CD14-positive monocyte (primary cell): ENCODE data around the gene MYO7A. TPM values are rescaled to one million over a fixed set of nuclear protein-coding genes. Genes with fewer than 3 reads are reported as not detected.

Experiments
- DNase-seq, 3 donors: peaks; one replicate each; pipeline ENCODE4 v3.0.0-alpha.2; 2011 to 2022
- H2AFZ ChIP-seq: 2 replicates; pipeline ENCODE4 v1.6.0; 2012; ENCODE audit warnings: mild to moderate bottlenecking, low read depth, low read length, inconsistent platforms; ENCODE audit not compliant: insufficient read depth, poor library complexity, severe bottlenecking
- H3K27ac ChIP-seq, 2 donors: 1 replicate in 1 of 2; 2 replicates in 1 of 2; pipeline ENCODE4 v1.5.1; 2012 to 2013; ENCODE audit warnings: low read length in 2 of 2, control low read depth in 1 of 2, inconsistent platforms in 1 of 2, low read depth in 1 of 2, mild to moderate bottlenecking in 1 of 2
- H3K27me3 ChIP-seq, 2 donors: one replicate each; pipeline versions ENCODE4 v1.6.0 to v1.6.1; 2011 to 2013; ENCODE audit warnings: low read length in 2 of 2; ENCODE audit not compliant: control insufficient read depth in 2 of 2, insufficient read depth in 2 of 2
- H3K36me3 ChIP-seq, 2 donors: replicated peaks in 1 of 2; 1 replicate in 1 of 2; 2 replicates in 1 of 2; pipeline versions ENCODE4 v1.5.1 to v1.6.1; 2012 to 2013; ENCODE audit warnings: low read length in 2 of 2, control low read depth in 1 of 2, inconsistent platforms in 1 of 2, mild to moderate bottlenecking in 1 of 2; ENCODE audit not compliant: insufficient read depth in 2 of 2, control insufficient read depth in 1 of 2
- H3K4me1 ChIP-seq, 2 donors: 1 replicate in 1 of 2; 2 replicates in 1 of 2; pipeline versions ENCODE4 v1.5.1 to v1.6.1; 2012 to 2013; ENCODE audit warnings: low read length in 2 of 2, control low read depth in 1 of 2, inconsistent platforms in 1 of 2, mild to moderate bottlenecking in 1 of 2, moderate library complexity in 1 of 2; ENCODE audit not compliant: insufficient read depth in 2 of 2, control insufficient read depth in 1 of 2
- H3K4me2 ChIP-seq: replicated peaks from 2 replicates; pipeline ENCODE3; 2012; ENCODE audit warnings: low read length, moderate library complexity, mild to moderate bottlenecking; ENCODE audit not compliant: poor library complexity, severe bottlenecking; ENCODE audit errors: extremely low read depth
- H3K4me3 ChIP-seq, 3 experiments: fragments of 200-600 bp in 1 of 3; sonication (generic) in 1 of 3; replicated peaks in 1 of 3; 1 replicate in 2 of 3; 2 replicates in 1 of 3; pipeline ENCODE4 v1.5.1; 2011 to 2013; ENCODE audit warnings: low read length in 3 of 3, mild to moderate bottlenecking in 3 of 3, control low read depth in 2 of 3, low read depth in 2 of 3, inconsistent platforms in 1 of 3, moderate library complexity in 1 of 3
- H3K79me2 ChIP-seq: 2 replicates; pipeline ENCODE4 v1.6.0; 2012; ENCODE audit warnings: mild to moderate bottlenecking, control low read depth, inconsistent platforms, low read length, moderate library complexity; ENCODE audit not compliant: insufficient read depth
- H3K9ac ChIP-seq: 2 replicates; pipeline ENCODE4 v1.6.0; 2017; ENCODE audit warnings: low read length, mild to moderate bottlenecking; ENCODE audit not compliant: insufficient read depth, poor library complexity, severe bottlenecking
- H3K9me3 ChIP-seq, 2 donors: replicated peaks in 1 of 2; 1 replicate in 1 of 2; 2 replicates in 1 of 2; pipeline versions ENCODE4 v1.5.1 to v1.6.1; 2012 to 2013; ENCODE audit warnings: low read length in 2 of 2, control low read depth in 1 of 2; ENCODE audit not compliant: control insufficient read depth in 1 of 2, insufficient read depth in 1 of 2
- H4K20me1 ChIP-seq: 2 replicates; pipeline ENCODE4 v1.6.0; 2012; ENCODE audit warnings: mild to moderate bottlenecking, low read length, control low read depth, moderate library complexity; ENCODE audit not compliant: insufficient read depth
- H3K27ac Mint-ChIP-seq, 7 donors: one replicate each; pipeline ENCODE4 v1.8.0; 2020; ENCODE audit warnings: mild to moderate bottlenecking in 7 of 7, mixed read lengths in 7 of 7, moderate library complexity in 6 of 7, inconsistent platforms in 2 of 7
- H3K27me3 Mint-ChIP-seq, 3 donors: one replicate each; pipeline ENCODE4 v1.8.0; 2021 to 2022; ENCODE audit warnings: low read depth in 3 of 3, mild to moderate bottlenecking in 3 of 3, mixed read lengths in 3 of 3, moderate library complexity in 3 of 3, inconsistent platforms in 1 of 3
- H3K36me3 Mint-ChIP-seq, 2 donors: one replicate each; pipeline ENCODE4 v1.8.0; 2020; ENCODE audit warnings: mixed read lengths in 2 of 2, inconsistent platforms in 1 of 2, mild to moderate bottlenecking in 1 of 2
- H3K4me1 Mint-ChIP-seq: one replicate; pipeline ENCODE4 v1.8.0; 2020; ENCODE audit warnings: mild to moderate bottlenecking, mixed read lengths
- H3K4me3 Mint-ChIP-seq, 2 donors: one replicate each; pipeline ENCODE4 v1.8.0; 2020; ENCODE audit warnings: mild to moderate bottlenecking in 2 of 2, mixed read lengths in 2 of 2, moderate library complexity in 1 of 2
- H3K9me3 Mint-ChIP-seq, 7 donors: one replicate each; pipeline ENCODE4 v1.8.0; 2020 to 2022; ENCODE audit warnings: mixed read lengths in 7 of 7, mild to moderate bottlenecking in 6 of 7, moderate library complexity in 6 of 7, inconsistent platforms in 2 of 7
- CTCF ChIP-seq: fragments of 200-600 bp; IDR thresholded peaks from one replicate; pipeline ENCODE4 v1.8.0; 2022; ENCODE audit warnings: antibody characterized with exemption, mild to moderate bottlenecking
- WGBS: methylation state at CpG from one replicate; pipeline ENCODE4 v1.1.5; 2013; ENCODE audit warnings: missing lambda C conversion rate; ENCODE audit not compliant: insufficient coverage; 5-methylcytosine and 5-hydroxymethylcytosine counted together
- intact Hi-C, 2 donors: fragments of 100-400 bp; cut with micrococcal nuclease; formaldehyde crosslinking; loops; one replicate each; pipeline versions ENCODE4 v1.15.0 to v1.15.1; 2023
- polyA plus RNA-seq, 3 donors: library from polyadenylated mRNA; depleted of rRNA in 1 of 3; unstranded in 2 of 3; stranded (reverse) in 1 of 3; fragments of 300-500 nt in 2 of 3; fragments of >200 nt in 1 of 3; fragmentation: Illumina TruSeq in 2 of 3; gene quantifications; 1 replicate in 2 of 3; 2 replicates in 1 of 3; pipeline ENCODE4 v1.2.3, GENCODE V29; 2012 to 2021

MYO7A gene
- polyA plus RNA-seq, 3 donors: 3.5 to 7.8 (median 3.6) TPM

DNA sequence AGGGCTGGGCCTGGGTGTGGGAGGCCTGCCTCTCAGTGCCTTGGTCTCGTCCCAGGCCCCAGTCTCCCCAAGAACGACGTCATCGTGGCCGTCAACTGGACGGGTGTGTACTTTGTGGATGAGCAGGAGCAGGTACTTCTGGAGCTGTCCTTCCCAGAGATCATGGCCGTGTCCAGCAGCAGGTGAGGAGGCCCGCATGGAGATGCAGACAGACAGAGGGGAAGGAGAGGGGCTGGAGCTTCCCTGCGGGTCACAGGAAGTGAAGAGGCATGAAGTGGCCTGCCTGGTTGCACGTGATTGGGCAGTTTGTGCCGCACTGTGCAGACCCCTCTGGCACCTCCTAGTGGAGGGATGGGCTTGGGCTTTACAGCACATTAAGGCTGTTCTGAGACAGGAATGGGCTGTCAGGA, 70.4 kb downstream of the MYO7A start:
- Histone ChIP-seq H2AFZ (no peak overlapping the region), H3K79me2 (no peaks in the 10 kb centered on the region), H3K4me2 (no peak overlapping the region), H3K27me3 (no peaks in the 10 kb centered on the region), H3K27ac (no peak overlapping the region), H3K9me3 (no peaks in the 10 kb centered on the region), H3K9ac (no peak overlapping the region), H3K36me3 (peaks cover 7 to 16% of the 10 kb centered on the region in 2 donors), H3K4me3 (no peak overlapping the region), H4K20me1 (no peaks in the 10 kb centered on the region), H3K4me1 (no peaks in the 10 kb centered on the region)
- DNase-seq: no peak
- intact Hi-C loops: no loop called here
- Mint-ChIP-seq H3K4me3 (no peak overlapping the region), H3K9me3 (peaks cover 0 to 2% (median 0%) of the 10 kb centered on the region in 7 donors), H3K36me3 (peaks cover 14 to 34% of the 10 kb centered on the region in 2 donors), H3K4me1 (peaks cover 10% of the 10 kb centered on the region), H3K27ac (no peak overlapping the region), H3K27me3 (no peaks in the 10 kb centered on the region)
- WGBS: 74% methylated on average over 11 of the region's 11 CpGs
- TF ChIP-seq CTCF: no peak

DNA sequence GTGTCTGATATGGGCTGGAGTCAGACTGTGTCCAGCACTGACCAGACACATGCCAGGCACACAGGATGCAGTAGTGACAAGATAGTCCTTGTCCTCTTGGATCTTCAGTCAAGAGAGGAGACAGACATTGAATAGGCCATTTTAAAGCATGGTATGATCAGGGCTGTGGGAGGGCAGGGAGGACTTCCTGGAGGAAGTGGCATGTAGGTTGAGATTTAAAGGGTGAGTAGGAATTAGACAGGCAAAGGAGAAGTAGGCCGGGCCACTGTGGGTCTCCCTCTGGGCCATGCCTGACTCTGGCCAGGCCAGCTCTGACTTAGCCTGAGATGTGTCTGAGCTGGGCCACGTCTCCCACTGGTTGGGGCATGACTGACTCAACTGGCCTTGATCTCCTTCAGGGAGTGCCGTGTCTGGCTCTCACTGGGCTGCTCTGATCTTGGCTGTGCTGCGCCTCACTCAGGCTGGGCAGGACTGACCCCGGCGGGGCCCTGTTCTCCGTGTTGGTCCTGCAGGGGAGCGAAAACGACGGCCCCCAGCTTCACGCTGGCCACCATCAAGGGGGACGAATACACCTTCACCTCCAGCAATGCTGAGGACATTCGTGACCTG, 71.2 kb downstream of the MYO7A start:
- DNase-seq: no peak
- Histone ChIP-seq H3K36me3 (peaks cover 7 to 13% of the 10 kb centered on the region in 2 donors), H3K27ac (no peak overlapping the region), H3K4me3 (no peak overlapping the region), H3K27me3 (no peaks in the 10 kb centered on the region), H3K9me3 (no peaks in the 10 kb centered on the region), H4K20me1 (no peaks in the 10 kb centered on the region), H3K79me2 (no peaks in the 10 kb centered on the region), H2AFZ (no peak overlapping the region), H3K9ac (no peak overlapping the region), H3K4me2 (no peak overlapping the region), H3K4me1 (no peaks in the 10 kb centered on the region)
- peaks cover 14 to 34% of the 10 kb centered on the region in 2 donors for H3K36me3 Mint-ChIP-seq
- no peaks in the 10 kb centered on the region for H3K27me3 Mint-ChIP-seq
- peaks cover 0 to 2% (median 0%) of the 10 kb centered on the region in 7 donors for H3K9me3 Mint-ChIP-seq
- H3K27ac Mint-ChIP-seq: no peak overlapping the region
- intact Hi-C loops: no loop called here
- H3K4me3 Mint-ChIP-seq: no peak overlapping the region
- no peak for TF ChIP-seq CTCF
- 99% methylated on average over 10 of the region's 13 CpGs for WGBS
- H3K4me1 Mint-ChIP-seq: peaks cover 11% of the 10 kb centered on the region
